Measurements from ENCODE around the gene ZFAND2B. TPM values are rescaled to one million over a fixed set of nuclear protein-coding genes. Genes with fewer than 3 reads are reported as not detected.

The ZFAND2B gene
- total RNA-seq, 6 donors from 2014 or later, result 38.7 to 59.7 (median 43.3) TPM

GRCh38 chr2:219204425-219205164 lies 2.0 kb upstream of the ZFAND2B start:
- WGBS, 2 donors, result 93 to 94% methylated on average over 7 of the region's 7 CpGs
- peaks cover 17 to 23% (median 20%) of the 10 kb centered on the region in 4 donors for H3K4me1 ChIP-seq
- ATAC-seq (ENCODE audit: low FRiP score in 2 of 2) (no peak), DNase-seq (no peak)
- H3K27ac ChIP-seq, result no peak overlapping the region
- H3K36me3 ChIP-seq, result peaks cover 0 to 17% (median 13%) of the 10 kb centered on the region in 4 donors
- H3K4me3 ChIP-seq, result no peak overlapping the region
- H3K9me3 ChIP-seq, result no peaks in the 10 kb centered on the region
- TF ChIP-seq POLR2AphosphoS5 (IDR thresholded peaks at IDR 0.05), result no peak
- no peak for TF ChIP-seq CTCF (IDR thresholded peaks at IDR 0.05)
- H3K27me3 ChIP-seq, result no peaks in the 10 kb centered on the region

GRCh38 chr2:219205165-219205538 lies 1.4 kb upstream of the ZFAND2B start:
- 84 to 87% methylated on average over 5 of the region's 5 CpGs for WGBS, 2 donors

GRCh38 chr2:219205981-219206327 lies 628 bp upstream of the ZFAND2B start:
- 11 to 21% methylated on average over 7 of the region's 7 CpGs for WGBS, 2 donors
- no peak for ATAC-seq (ENCODE audit: low FRiP score in 2 of 2)
- peaks cover 0 to 30% (median 18%) of the 10 kb centered on the region in 4 donors for H3K36me3 ChIP-seq

More at GRCh38 chr2:219205165-219205538, 1.4 kb upstream of the ZFAND2B start:
- Histone ChIP-seq H3K36me3 (peaks cover 0 to 23% (median 14%) of the 10 kb centered on the region in 4 donors), H3K4me3 (no peak overlapping the region), H3K9me3 (no peaks in the 10 kb centered on the region), H3K27ac (no peak overlapping the region), H3K27me3 (no peaks in the 10 kb centered on the region), H3K4me1 (peaks cover 17 to 23% (median 20%) of the 10 kb centered on the region in 4 donors)
- no peak for DNase-seq
- no peak for TF ChIP-seq POLR2A (IDR thresholded peaks at IDR 0.05)
- TF ChIP-seq POLR2AphosphoS5 (IDR thresholded peaks at IDR 0.05), result no peak
- no peak for TF ChIP-seq EP300 (IDR thresholded peaks at IDR 0.05)
- no peak for TF ChIP-seq CTCF (IDR thresholded peaks at IDR 0.05)
- ATAC-seq (ENCODE audit: low FRiP score in 2 of 2), result no peak

GRCh38 chr2:219207134-219207883 lies 727 bp downstream of the ZFAND2B start:
- Histone ChIP-seq H3K4me1 (peaks cover 17 to 23% (median 20%) of the 10 kb centered on the region in 4 donors), H3K4me3 (peak overlapping the region; percentile 73 to 97 (median 88)), H3K27ac (peak overlapping the region; percentile 91 to 98 (median 96)), H3K9me3 (no peaks in the 10 kb centered on the region), H3K36me3 (peaks cover 0 to 35% (median 19%) of the 10 kb centered on the region in 4 donors), H3K27me3 (no peaks in the 10 kb centered on the region)
- DNase-seq, result no peak
- TF ChIP-seq POLR2AphosphoS5 (IDR thresholded peaks at IDR 0.05) (no peak), EP300 (IDR thresholded peaks at IDR 0.05) (no peak), CTCF (IDR thresholded peaks at IDR 0.05) (no peak), POLR2A (IDR thresholded peaks at IDR 0.05) (no peak)
- ATAC-seq (ENCODE audit: low FRiP score in 2 of 2), result no peak
- WGBS, 2 donors, result 17 to 25% methylated on average over 13 to 21 of the region's 22 CpGs

More at GRCh38 chr2:219205981-219206327, 628 bp upstream of the ZFAND2B start:
- peak overlapping the region; percentile 91 to 98 (median 96) for H3K27ac ChIP-seq
- H3K27me3 ChIP-seq, result no peaks in the 10 kb centered on the region
- H3K4me3 ChIP-seq, result peak overlapping the region in 3 of 4 donors; percentile 73 to 95 (median 80)
- DNase-seq, result no peak
- no peaks in the 10 kb centered on the region for H3K9me3 ChIP-seq
- TF ChIP-seq EP300 (IDR thresholded peaks at IDR 0.05), result no peak
- TF ChIP-seq POLR2AphosphoS5 (IDR thresholded peaks at IDR 0.05), result no peak
- peaks cover 17 to 23% (median 20%) of the 10 kb centered on the region in 4 donors for H3K4me1 ChIP-seq

Measured in upper lobe of left lung (tissue), 6 donors.